Aorta (tissue), 5 donors: Measurements from ENCODE around the gene ELF3. TPM values are rescaled to one million over a fixed set of nuclear protein-coding genes. Genes with fewer than 3 reads are reported as not detected.
"Not testable (repeated sequence)": the region's sequence is repeated elsewhere in the genome, so short reads cannot be mapped to it uniquely, and the experiment has no call there.

Source experiments
- ATAC-seq: fragments of 200-7000 bp; cut with Tn5 transposase; one replicate; pipeline ENCODE4 v1.9.1; 2022; ENCODE audit warnings: moderate library complexity; ENCODE audit not compliant: low FRiP score
- DNase-seq, 2 donors: peaks; one replicate each; pipeline ENCODE4 v3.0.0-alpha.2; 2020
- H3K27ac ChIP-seq, 2 donors: one replicate each; pipeline ENCODE4 v1.5.1; 2013; ENCODE audit warnings: low read length in 2 of 2, mild to moderate bottlenecking in 2 of 2, moderate library complexity in 2 of 2, control low read depth in 1 of 2, inconsistent platforms in 1 of 2, low read depth in 1 of 2
- H3K27me3 ChIP-seq, 2 donors: one replicate each; pipeline ENCODE4 v1.6.1; 2013; ENCODE audit warnings: control low read depth in 1 of 2, low read length in 1 of 2, mild to moderate bottlenecking in 1 of 2, moderate library complexity in 1 of 2; ENCODE audit not compliant: insufficient read depth in 2 of 2, control insufficient read depth in 1 of 2
- H3K36me3 ChIP-seq, 2 donors: one replicate each; pipeline ENCODE4 v1.6.1; 2013; ENCODE audit warnings: control low read depth in 1 of 2, low read length in 1 of 2, mild to moderate bottlenecking in 1 of 2; ENCODE audit not compliant: insufficient read depth in 2 of 2, control insufficient read depth in 1 of 2
- H3K4me1 ChIP-seq, 2 donors: one replicate each; pipeline ENCODE4 v1.6.1; 2013; ENCODE audit warnings: low read length in 2 of 2, control low read depth in 1 of 2, mild to moderate bottlenecking in 1 of 2, moderate library complexity in 1 of 2; ENCODE audit not compliant: insufficient read depth in 2 of 2, control insufficient read depth in 1 of 2
- H3K4me3 ChIP-seq, 2 donors: one replicate each; pipeline ENCODE4 v1.5.1; 2013; ENCODE audit warnings: low read length in 2 of 2, control low read depth in 1 of 2, mild to moderate bottlenecking in 1 of 2
- H3K9me3 ChIP-seq: one replicate; pipeline ENCODE4 v1.6.1; 2013; ENCODE audit warnings: mild to moderate bottlenecking, low read length; ENCODE audit not compliant: control insufficient read depth
- WGBS, 2 donors: extraction: QIAGEN DNeasy Blood & Tissue Kit; methylation state at CpG; one replicate each; pipeline ENCODE4 v1.1.7; 2013; 5-methylcytosine and 5-hydroxymethylcytosine counted together
- intact Hi-C, 2 donors: fragments of 100-400 bp; cut with DNase I; formaldehyde crosslinking; loops; one replicate each; pipeline versions ENCODE4 v1.14.2 to v1.15.0; 2022
- polyA plus RNA-seq, 2 donors: library from polyadenylated mRNA; stranded (reverse); fragments of 200-250 nt; gene quantifications; one replicate each; pipeline ENCODE4 v1.2.3, GENCODE V29; 2013
- total RNA-seq, 2 donors: library from RNA; stranded (reverse); fragmentation: NEBNext Ultra II Directional; extraction: Animal tissue kit (Norgen Biotek cat#: 25700); gene quantifications; one replicate each; pipeline ENCODE4 v1.2.1, GENCODE V29; 2021
- donor health status: healthy with polysubstance abuse.
- donor health status: Bipolar disorder and iron deficiency.
- donor health status: DM: no; HTN: no; CAD: no.
- donor health status: DM: no; HTN: no; CAD: no.
- donor health status: DM: yes; HTN: yes; CAD: no.

ELF3 gene
- total and polyA plus RNA-seq, 4 donors, result 0.27 to 50.6 (median 1.5) TPM

- no peak overlapping the region for H3K4me3 ChIP-seq
- no peaks in the 10 kb centered on the region for H3K4me1 ChIP-seq
- intact Hi-C loops, result no loop called here
- DNase-seq (no peak), ATAC-seq (no peak)
- no peaks in the 10 kb centered on the region for H3K27me3 ChIP-seq
- no peaks in the 10 kb centered on the region for H3K9me3 ChIP-seq
- no peak overlapping the region for H3K27ac ChIP-seq
- 92 to 97% methylated on average over 7 of the region's 7 CpGs for WGBS, 2 donors
- no peaks in the 10 kb centered on the region for H3K36me3 ChIP-seq
Observed at GRCh38 chr1:202054094-202054493, 43.7 kb downstream of the ELF3 start.

- H3K36me3 ChIP-seq, H3K27me3 ChIP-seq, H3K4me1 ChIP-seq, H3K27ac ChIP-seq, DNase-seq, ATAC-seq, H3K9me3 ChIP-seq, intact Hi-C loops, H3K4me3 ChIP-seq: not testable (repeated sequence)
- 91 to 94% methylated on average over 4 of the region's 4 CpGs for WGBS, 2 donors
Observed at GRCh38 chr1:202054673-202055072, 44.3 kb downstream of the ELF3 start.

- H3K27ac ChIP-seq, result no peak overlapping the region
- H3K36me3 ChIP-seq, result no peaks in the 10 kb centered on the region
- no peaks in the 10 kb centered on the region for H3K27me3 ChIP-seq
- peak; percentile 44 for ATAC-seq
- no peaks in the 10 kb centered on the region for H3K4me1 ChIP-seq
- H3K9me3 ChIP-seq, result no peaks in the 10 kb centered on the region
- DNase-seq, result no peak
- H3K4me3 ChIP-seq, result no peak overlapping the region
- intact Hi-C loops, result no loop called here
- 88 to 89% methylated on average over 17 of the region's 17 CpGs for WGBS, 2 donors
Observed at GRCh38 chr1:202056644-202057334, 46.4 kb downstream of the ELF3 start.

GRCh38 chr1:202057335-202057704 is 46.9 kb downstream of the ELF3 start:
- DNase-seq, H3K27me3 ChIP-seq, intact Hi-C loops, H3K27ac ChIP-seq, ATAC-seq, H3K9me3 ChIP-seq, H3K36me3 ChIP-seq, H3K4me1 ChIP-seq, H3K4me3 ChIP-seq: not testable (repeated sequence)
- WGBS, 2 donors, result 87 to 91% methylated on average over 6 of the region's 6 CpGs

- DNase-seq, result no peak
- ATAC-seq, result no peak
- no peaks in the 10 kb centered on the region for H3K9me3 ChIP-seq
- no peaks in the 10 kb centered on the region for H3K36me3 ChIP-seq
- no peaks in the 10 kb centered on the region for H3K27me3 ChIP-seq
- H3K27ac ChIP-seq, result no peak overlapping the region
- 95 to 96% methylated on average over 3 of the region's 3 CpGs for WGBS, 2 donors
- intact Hi-C loops, result no loop called here
- H3K4me1 ChIP-seq, result no peaks in the 10 kb centered on the region
- H3K4me3 ChIP-seq, result no peak overlapping the region
Observed at GRCh38 chr1:202058001-202058908, 47.9 kb downstream of the ELF3 start.

GRCh38 chr1:202061055-202061454 is 50.7 kb downstream of the ELF3 start:
- DNase-seq (no peak), ATAC-seq (no peak)
- Histone ChIP-seq H3K27me3 (no peaks in the 10 kb centered on the region), H3K36me3 (no peaks in the 10 kb centered on the region), H3K27ac (no peak overlapping the region), H3K9me3 (no peaks in the 10 kb centered on the region), H3K4me1 (no peaks in the 10 kb centered on the region), H3K4me3 (no peak overlapping the region)
- intact Hi-C loops, result no loop called here
- 85 to 92% methylated on average over 4 of the region's 4 CpGs for WGBS, 2 donors

GRCh38 chr1:202061787-202062186 is 51.4 kb downstream of the ELF3 start:
- DNase-seq, H3K4me1 ChIP-seq, H3K27ac ChIP-seq, H3K27me3 ChIP-seq, H3K36me3 ChIP-seq, ATAC-seq, H3K9me3 ChIP-seq, H3K4me3 ChIP-seq, intact Hi-C loops: not testable (repeated sequence)
- WGBS, 2 donors, result 76 to 79% methylated on average over 6 of the region's 6 CpGs

GRCh38 chr1:202062636-202063035 is 52.2 kb downstream of the ELF3 start:
- H3K36me3 ChIP-seq, H3K27me3 ChIP-seq, DNase-seq, H3K27ac ChIP-seq, intact Hi-C loops, H3K4me1 ChIP-seq, H3K4me3 ChIP-seq, ATAC-seq, H3K9me3 ChIP-seq: not testable (repeated sequence)
- WGBS, 2 donors, result 94 to 96% methylated on average over 7 of the region's 7 CpGs

GRCh38 chr1:202063093-202063492 is 52.7 kb downstream of the ELF3 start:
- H3K27me3 ChIP-seq, result no peaks in the 10 kb centered on the region
- H3K4me3 ChIP-seq, result no peak overlapping the region
- H3K4me1 ChIP-seq, result no peaks in the 10 kb centered on the region
- no peak for DNase-seq
- H3K36me3 ChIP-seq, result no peaks in the 10 kb centered on the region
- H3K9me3 ChIP-seq, result no peaks in the 10 kb centered on the region
- intact Hi-C loops, result no loop called here
- ATAC-seq, result no peak
- no peak overlapping the region for H3K27ac ChIP-seq
- WGBS, 2 donors, result 24% methylated on average over 1 of the region's 1 CpG
